Measurements from ENCODE around the gene MPDZ.

Gene MPDZ

DNA sequence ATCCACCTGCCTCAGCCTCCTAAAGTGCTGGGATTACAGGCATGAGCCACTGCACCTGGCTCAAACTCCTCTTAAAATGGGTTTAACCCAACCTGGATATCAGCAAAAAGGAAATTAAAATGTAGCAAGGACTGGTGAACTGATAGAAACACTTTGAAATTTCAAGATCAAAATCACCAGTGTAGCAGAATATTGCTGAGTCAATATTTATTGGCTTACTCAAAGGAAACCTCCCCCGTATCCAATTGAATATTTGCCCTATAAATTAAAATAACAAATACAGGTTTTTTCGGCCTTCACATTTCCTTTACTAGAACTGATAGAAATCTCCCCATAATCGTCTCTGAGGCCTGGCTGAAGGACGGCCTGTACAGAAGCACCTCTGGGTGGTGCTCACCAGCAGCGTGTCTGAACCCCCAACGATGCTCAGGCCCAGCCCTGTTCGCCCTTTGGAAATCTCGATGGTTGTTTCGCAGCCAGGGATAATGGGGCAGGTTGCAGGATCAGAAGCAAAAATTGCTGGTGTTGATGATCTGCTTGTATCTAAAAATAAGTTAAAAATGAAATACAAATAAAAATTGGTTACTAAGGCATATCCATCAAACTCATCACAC lies 156.6 kb downstream of the MPDZ start:
- H3K27ac ChIP-seq (ENCODE audit: poor library complexity, severe bottlenecking): no peak overlapping the region
- no peaks in the 10 kb centered on the region for H3K27me3 ChIP-seq (ENCODE audit: insufficient read depth, poor library complexity, severe bottlenecking)
- no peak for ATAC-seq (ENCODE audit: low read depth)
- TF ChIP-seq, protein P1, sequence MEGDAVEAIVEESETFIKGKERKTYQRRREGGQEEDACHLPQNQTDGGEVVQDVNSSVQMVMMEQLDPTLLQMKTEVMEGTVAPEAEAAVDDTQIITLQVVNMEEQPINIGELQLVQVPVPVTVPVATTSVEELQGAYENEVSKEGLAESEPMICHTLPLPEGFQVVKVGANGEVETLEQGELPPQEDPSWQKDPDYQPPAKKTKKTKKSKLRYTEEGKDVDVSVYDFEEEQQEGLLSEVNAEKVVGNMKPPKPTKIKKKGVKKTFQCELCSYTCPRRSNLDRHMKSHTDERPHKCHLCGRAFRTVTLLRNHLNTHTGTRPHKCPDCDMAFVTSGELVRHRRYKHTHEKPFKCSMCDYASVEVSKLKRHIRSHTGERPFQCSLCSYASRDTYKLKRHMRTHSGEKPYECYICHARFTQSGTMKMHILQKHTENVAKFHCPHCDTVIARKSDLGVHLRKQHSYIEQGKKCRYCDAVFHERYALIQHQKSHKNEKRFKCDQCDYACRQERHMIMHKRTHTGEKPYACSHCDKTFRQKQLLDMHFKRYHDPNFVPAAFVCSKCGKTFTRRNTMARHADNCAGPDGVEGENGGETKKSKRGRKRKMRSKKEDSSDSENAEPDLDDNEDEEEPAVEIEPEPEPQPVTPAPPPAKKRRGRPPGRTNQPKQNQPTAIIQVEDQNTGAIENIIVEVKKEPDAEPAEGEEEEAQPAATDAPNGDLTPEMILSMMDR (IDR thresholded peaks at IDR 0.05; ENCODE audit: poor library complexity, severe bottlenecking): no peak
- no peak overlapping the region for H3K4me3 ChIP-seq (ENCODE audit: severe bottlenecking)
- H3K4me1 ChIP-seq (ENCODE audit: insufficient read depth, poor library complexity, severe bottlenecking): no peaks in the 10 kb centered on the region
- H3K36me3 ChIP-seq (ENCODE audit: low read depth): no peaks in the 10 kb centered on the region; the same call in 1 of the 2 replicates
- no peaks in the 10 kb centered on the region for H3K9me3 ChIP-seq (ENCODE audit: severe bottlenecking)
- DNase-seq (ENCODE audit: low spot score): no peak

DNA sequence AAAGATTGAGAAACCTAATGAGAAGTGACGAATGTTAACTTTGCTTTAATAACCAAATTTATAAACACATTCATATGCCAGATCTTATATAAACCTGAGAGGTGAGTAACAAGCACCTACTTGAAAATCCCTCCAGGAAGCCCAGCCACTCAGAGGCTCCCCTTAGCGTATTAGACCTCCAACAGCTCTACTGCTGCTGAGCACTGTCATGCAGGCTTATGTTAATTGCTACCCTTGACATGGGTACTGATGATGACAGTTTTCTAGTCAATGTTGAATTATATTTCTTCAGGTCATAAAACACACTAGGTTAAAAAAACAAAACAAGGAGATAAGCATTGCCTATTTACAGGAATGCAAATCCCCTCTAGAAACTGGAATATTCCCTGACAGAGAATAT lies 161.2 kb downstream of the MPDZ start:
- H3K9me3 ChIP-seq (ENCODE audit: severe bottlenecking): no peaks in the 10 kb centered on the region
- ATAC-seq (ENCODE audit: low read depth) (no peak), DNase-seq (ENCODE audit: low spot score) (no peak)
- H3K27ac ChIP-seq (ENCODE audit: poor library complexity, severe bottlenecking): no peak overlapping the region
- H3K36me3 ChIP-seq (ENCODE audit: low read depth): no peaks in the 10 kb centered on the region; the same call in 1 of the 2 replicates
- no peak overlapping the region for H3K4me3 ChIP-seq (ENCODE audit: severe bottlenecking)
- peaks cover 8% of the 10 kb centered on the region for H3K4me1 ChIP-seq (ENCODE audit: insufficient read depth, poor library complexity, severe bottlenecking)
- TF ChIP-seq, protein P1 (IDR thresholded peaks at IDR 0.05; ENCODE audit: poor library complexity, severe bottlenecking): no peak
- H3K27me3 ChIP-seq (ENCODE audit: insufficient read depth, poor library complexity, severe bottlenecking): no peaks in the 10 kb centered on the region

DNA sequence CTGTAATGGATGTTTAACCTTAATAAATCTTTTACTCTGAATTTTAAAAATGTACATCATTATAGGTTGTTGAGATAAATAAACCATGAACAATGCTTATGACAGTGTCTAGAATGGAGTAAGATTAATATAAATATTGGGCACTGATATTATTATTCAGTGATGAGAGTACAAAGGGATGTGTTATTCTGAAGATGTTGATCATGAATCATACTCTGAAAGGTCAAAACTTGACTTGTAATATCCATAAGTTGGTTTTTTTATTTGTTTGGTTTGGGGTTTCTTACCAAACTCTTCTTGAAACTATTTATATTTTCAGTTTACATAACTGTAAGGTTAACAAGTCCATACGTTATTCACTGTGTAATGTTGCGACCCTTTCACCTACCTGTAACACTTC lies 163.2 kb downstream of the MPDZ start:
- Histone ChIP-seq H3K27me3 (ENCODE audit: insufficient read depth, poor library complexity, severe bottlenecking) (no peaks in the 10 kb centered on the region), H3K36me3 (ENCODE audit: low read depth) (peaks cover 4% of the 10 kb centered on the region; the same call in 1 of the 2 replicates), H3K4me3 (ENCODE audit: severe bottlenecking) (no peak overlapping the region), H3K9me3 (ENCODE audit: severe bottlenecking) (no peaks in the 10 kb centered on the region), H3K27ac (ENCODE audit: poor library complexity, severe bottlenecking) (no peak overlapping the region), H3K4me1 (ENCODE audit: insufficient read depth, poor library complexity, severe bottlenecking) (peaks cover 14% of the 10 kb centered on the region)
- TF ChIP-seq, protein P1 (IDR thresholded peaks at IDR 0.05; ENCODE audit: poor library complexity, severe bottlenecking): no peak
- ATAC-seq (ENCODE audit: low read depth) (no peak), DNase-seq (ENCODE audit: low spot score) (no peak)

DNA sequence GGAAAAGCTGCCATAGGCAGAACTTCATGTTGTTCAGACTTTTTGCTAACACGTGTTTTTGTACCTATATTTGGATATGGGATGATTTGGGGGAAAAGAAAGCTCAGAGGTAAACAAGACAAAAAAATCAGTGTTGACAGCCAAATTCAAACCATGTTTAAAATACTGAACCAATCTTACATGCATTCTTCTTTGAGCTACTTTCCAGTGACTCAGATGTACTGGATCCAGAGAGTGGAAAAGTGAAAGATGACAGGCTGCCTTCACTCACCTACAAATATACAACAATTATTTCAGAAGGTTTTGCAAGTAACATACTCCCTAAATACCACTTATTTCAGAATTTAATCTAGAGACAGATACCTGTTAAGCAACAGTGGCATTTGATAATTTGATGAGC lies 165.7 kb downstream of the MPDZ start:
- H3K9me3 ChIP-seq (ENCODE audit: severe bottlenecking): no peaks in the 10 kb centered on the region
- H3K4me3 ChIP-seq (ENCODE audit: severe bottlenecking): no peak overlapping the region
- H3K27ac ChIP-seq (ENCODE audit: poor library complexity, severe bottlenecking): peak overlapping the region; percentile 24
- TF ChIP-seq, protein P1 (IDR thresholded peaks at IDR 0.05; ENCODE audit: poor library complexity, severe bottlenecking): no peak
- no peaks in the 10 kb centered on the region for H3K27me3 ChIP-seq (ENCODE audit: insufficient read depth, poor library complexity, severe bottlenecking)
- peaks cover 27% of the 10 kb centered on the region for H3K4me1 ChIP-seq (ENCODE audit: insufficient read depth, poor library complexity, severe bottlenecking)
- ATAC-seq (ENCODE audit: low read depth) (no peak), DNase-seq (ENCODE audit: low spot score) (no peak)
- H3K36me3 ChIP-seq (ENCODE audit: low read depth): peaks cover 14% of the 10 kb centered on the region

DNA sequence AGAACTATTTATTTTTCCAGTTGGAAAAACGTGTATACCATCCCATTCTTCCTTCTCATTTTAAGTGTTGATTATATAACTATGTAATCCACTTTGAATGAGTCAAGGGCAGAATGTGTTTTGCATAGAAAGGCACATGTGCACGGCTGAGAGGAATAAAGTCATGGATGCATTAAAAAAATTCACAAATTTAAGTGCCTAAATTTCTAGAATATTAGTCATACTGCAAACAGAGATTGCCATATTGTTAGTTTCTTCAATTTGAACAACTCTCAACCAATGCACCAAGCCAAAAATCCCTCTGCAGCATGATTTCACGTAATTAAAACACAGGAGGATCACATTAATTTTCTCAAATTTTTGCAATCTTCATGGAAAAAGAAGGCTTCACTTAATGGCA lies 166.3 kb downstream of the MPDZ start:
- TF ChIP-seq, protein P1 (IDR thresholded peaks at IDR 0.05; ENCODE audit: poor library complexity, severe bottlenecking): no peak
- Histone ChIP-seq H3K27me3 (ENCODE audit: insufficient read depth, poor library complexity, severe bottlenecking) (no peaks in the 10 kb centered on the region), H3K4me1 (ENCODE audit: insufficient read depth, poor library complexity, severe bottlenecking) (peaks cover 27% of the 10 kb centered on the region), H3K4me3 (ENCODE audit: severe bottlenecking) (no peak overlapping the region), H3K9me3 (ENCODE audit: severe bottlenecking) (no peaks in the 10 kb centered on the region), H3K36me3 (ENCODE audit: low read depth) (peaks cover 14% of the 10 kb centered on the region), H3K27ac (ENCODE audit: poor library complexity, severe bottlenecking) (peak overlapping the region; percentile 24)
- ATAC-seq (ENCODE audit: low read depth) (peak; percentile 61; the same call in 2 of the 3 replicates), DNase-seq (ENCODE audit: low spot score) (no peak)

Data from RWPE2 (cell line).